ENCODE measurements around the gene METTL2A.
"Not testable (repeated sequence)": the region's sequence is repeated elsewhere in the genome, so short reads cannot be mapped to it uniquely, and the experiment has no call there.

Gene METTL2A

DNA sequence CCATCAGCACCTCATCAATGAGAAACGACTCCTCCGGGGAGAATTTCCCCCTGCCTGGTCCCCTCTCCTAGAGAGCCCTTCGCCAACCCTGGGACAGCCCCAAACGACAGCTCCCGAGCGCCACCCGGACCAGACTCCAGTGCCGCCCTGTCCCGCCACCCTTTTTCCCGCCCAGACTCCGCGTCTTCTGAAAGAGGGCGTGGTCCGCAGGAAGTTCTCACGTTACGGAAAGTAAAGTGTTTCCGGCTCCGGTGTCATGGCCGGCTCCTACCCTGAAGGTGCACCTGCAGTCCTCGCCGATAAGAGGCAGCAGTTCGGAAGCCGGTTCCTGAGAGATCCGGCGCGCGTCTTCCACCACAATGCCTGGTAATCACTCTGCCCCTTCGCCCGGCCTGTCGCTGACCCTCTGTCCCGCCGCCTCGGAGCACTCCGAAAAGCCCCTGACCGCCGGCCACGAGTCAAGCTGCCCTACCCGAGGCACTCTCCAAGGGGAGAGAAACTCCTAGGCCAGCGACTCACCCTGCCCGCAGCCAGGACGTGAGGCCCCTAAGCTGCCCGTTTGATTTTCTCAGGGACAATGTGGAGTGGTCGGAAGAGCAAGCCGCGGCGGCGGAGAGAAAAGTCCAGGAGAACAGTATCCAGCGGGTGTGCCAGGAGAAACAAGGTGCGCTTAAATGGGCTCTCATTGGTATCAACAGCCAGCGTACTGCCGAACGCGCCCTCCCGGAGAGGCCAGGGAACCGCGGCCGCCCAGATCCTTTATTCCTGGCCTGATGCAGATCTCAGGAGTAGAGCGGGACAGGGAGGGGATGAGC lies at the start of gene METTL2A:
Gene METTL2A, plus strand, starts transcription at position 251 of the 815 bp plus-strand sequence. Its CDS starts 6 bp downstream, at position 257.
- DNase-seq: peak; percentile 96

DNA sequence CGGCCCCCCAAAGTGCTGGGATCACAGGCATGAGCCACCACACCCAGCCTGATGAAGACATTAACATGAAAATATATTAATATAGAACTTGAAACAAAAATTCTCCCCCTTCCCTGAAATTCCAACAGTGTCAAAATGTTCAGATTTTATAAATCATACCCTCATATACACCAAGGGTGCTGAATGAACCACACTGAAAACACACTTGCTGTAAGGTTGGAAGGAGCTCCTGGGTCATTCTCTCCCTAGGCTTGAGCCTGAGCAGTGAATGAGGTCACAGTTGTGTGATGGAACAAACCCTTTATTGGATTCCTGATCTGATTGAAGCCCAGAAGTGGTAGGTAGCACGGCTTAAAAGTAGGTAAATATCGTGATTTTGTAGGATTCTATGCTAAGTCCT lies 43.4 kb upstream of the METTL2A start, which contains the start of gene EFCAB3:
Gene EFCAB3, plus strand, starts transcription at position 301 of the 400 bp plus-strand sequence. CDS start 2,427 bp downstream, outside the sequence.
- DNase-seq: no peak

DNA sequence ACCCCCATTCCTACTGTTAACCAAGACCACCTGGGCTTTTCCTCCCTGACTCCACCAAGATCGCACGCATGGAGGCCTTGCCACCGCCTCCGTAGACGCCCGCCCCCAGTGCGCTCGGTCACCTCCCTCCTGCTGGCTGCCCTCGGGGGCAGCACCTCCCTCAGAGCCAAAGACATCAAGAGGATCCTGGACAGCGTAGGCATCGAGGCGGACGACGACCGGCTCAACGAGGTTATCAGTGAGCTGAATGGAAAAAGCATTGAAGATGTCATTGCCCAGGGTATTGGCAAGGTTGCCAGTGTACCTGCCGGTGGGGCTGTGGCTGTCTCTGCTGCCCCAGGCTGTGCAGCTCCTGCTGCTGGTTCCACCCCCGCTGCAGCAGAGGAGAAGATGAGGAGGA lies 42.1 kb upstream of the METTL2A start:
- no peak for DNase-seq

DNA sequence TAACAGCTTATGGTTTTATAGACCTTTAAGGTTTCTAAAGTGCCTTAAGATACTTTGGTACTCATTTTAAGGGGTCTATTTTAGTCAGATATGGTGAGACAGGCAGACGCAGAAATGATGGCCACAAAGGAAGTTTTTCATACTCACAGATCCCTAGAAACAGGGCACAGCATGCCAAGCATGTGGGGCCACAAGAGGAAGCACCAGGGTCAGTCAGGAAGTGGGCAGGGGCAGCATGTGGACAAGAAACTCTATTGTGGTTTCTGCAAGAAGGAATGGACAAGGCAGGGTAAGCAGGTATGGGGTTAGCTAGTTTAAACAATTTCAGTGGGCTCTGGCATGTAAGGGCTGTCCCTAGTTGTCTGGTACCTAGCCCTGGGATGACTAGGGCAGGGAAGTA lies 34.8 kb upstream of the METTL2A start:
- no peak for DNase-seq

GRCh38 chr17:62392908-62393307 lies 30.8 kb upstream of the METTL2A start:
- DNase-seq: no peak

- DNase-seq: no peak
These were observed 24.8 kb upstream of the METTL2A start for GRCh38 chr17:62398891-62399290.

GRCh38 chr17:62405451-62405850 lies 18.2 kb upstream of the METTL2A start:
- no peak for DNase-seq

DNA sequence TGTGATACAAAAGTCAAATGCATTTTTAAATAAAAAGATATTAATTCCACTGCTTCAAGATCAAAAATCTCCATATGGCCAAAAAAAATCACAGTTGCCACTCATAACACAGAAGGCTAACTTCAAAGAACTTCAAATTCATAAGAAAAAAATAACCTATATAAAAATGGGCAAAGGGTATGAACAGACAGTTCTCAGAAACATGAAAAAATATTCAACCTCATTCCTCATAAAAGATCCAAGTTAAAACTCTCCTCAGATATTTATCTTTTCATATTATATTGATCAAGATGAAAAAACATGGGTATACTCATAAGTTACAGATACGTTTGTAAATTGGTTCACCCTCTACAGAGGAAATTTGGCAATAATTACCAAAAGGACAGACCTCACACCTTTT lies 10.6 kb upstream of the METTL2A start:
- DNase-seq: not testable (repeated sequence)

GRCh38 chr17:62426214-62426613 lies 2.5 kb downstream of the METTL2A start:
- DNase-seq: not testable (repeated sequence)

GRCh38 chr17:62435251-62435650 lies 11.6 kb downstream of the METTL2A start:
- DNase-seq: not testable (repeated sequence)

GRCh38 chr17:62441181-62441580 lies 17.5 kb downstream of the METTL2A start:
- DNase-seq: not testable (repeated sequence)

DNA sequence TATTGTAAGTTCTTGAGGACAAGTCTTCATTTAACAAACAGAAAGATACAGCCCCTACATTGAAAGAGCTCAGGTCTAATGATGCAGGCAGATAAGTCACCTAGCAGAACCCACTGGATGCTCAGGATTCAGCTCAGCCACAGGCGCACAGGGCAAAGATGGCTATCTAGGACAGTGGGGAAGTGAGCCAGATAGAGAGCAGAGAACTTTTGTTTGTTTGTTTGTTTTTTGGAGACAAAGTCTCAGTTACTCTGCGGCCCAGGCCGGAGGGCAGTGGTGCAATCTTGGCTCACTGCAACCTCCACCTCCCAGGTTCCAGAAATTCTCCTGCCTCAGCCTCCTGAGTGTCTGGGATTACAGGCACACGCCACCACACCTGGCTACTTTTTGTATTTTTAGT lies 20.4 kb downstream of the METTL2A start:
- no peak for DNase-seq

DNA sequence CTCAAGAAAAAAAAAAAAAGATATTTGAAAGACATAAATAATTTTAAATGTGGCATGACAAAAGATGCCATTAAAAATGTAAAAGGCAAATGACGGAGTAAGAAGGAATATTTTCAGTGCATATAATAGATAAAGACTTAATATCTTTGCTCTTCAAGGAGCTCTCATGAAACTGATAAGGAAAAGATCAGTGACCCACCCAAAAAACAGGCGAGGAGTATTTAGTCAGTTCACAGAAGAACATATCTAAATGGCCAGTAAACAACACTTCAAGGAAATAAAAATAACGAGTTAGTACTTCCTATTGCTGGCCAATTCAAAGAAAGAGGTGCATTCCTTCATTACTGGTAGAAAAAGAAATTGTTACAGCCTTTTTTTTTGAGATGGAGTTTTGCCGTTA lies 22.1 kb downstream of the METTL2A start:
- DNase-seq: not testable (repeated sequence)

DNA sequence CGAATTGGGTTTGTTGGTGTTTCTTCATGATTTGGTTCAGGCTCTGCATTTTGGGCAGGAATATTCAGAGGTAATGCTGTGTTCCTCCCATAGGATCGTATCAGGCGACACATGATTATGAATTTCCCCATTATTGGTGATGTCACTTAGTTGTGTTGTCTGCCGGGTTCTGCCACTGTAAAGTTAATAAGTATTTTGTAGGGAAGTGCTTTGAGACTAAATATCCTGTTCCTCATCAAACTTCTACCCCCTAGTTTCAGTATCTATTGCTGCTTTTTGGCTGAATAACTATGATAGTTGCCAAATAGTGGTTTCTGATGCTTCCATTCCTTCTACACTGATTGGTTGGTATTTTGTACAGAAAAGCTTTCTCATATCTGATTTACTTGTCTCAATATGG lies 28.5 kb downstream of the METTL2A start:
- DNase-seq: not testable (repeated sequence)

GRCh38 chr17:62453041-62453440 lies 29.3 kb downstream of the METTL2A start:
- DNase-seq: not testable (repeated sequence)

DNA sequence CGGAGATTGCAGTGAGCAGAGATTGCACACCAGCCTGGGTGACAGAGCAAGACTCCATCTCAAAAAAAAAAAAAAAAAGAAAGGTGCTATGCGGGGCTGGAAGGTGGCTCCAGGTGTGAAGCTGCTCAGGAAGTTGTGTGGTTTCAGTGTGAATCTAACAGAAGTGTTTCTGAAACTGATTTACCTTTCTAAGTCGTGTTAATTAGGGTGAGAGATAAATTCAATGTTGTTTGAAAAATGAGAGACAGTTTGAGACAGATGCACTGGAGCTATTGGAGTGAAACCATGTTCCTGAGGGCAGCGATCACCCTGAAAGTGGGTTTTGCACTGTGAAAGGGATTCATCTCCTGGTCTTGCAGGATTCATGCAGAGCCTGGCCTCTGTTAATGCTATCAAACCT lies 30.0 kb downstream of the METTL2A start:
- not testable (repeated sequence) for DNase-seq

DNA sequence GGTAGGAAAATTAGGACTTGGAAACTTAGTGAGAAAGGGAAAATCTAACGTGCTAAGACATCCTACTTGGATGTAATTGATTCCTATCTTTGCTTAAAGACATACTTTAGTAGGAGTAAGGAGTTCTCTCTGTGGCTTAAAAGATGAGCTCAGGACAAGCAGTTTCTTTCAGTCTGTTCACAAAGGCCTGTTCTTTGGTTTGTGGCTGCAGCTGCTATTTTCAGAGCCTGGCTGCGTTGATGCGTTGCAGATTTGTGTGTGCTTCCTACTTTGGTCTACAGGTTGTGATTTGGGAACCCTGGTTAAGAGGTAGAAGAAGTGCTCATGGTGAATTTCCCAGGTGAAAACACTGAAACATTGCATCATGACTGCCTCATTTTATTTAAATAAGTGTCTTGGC lies 30.4 kb downstream of the METTL2A start:
- DNase-seq: not testable (repeated sequence)

- no peak for DNase-seq
These were observed 32.3 kb downstream of the METTL2A start for GRCh38 chr17:62456016-62456415.

DNA sequence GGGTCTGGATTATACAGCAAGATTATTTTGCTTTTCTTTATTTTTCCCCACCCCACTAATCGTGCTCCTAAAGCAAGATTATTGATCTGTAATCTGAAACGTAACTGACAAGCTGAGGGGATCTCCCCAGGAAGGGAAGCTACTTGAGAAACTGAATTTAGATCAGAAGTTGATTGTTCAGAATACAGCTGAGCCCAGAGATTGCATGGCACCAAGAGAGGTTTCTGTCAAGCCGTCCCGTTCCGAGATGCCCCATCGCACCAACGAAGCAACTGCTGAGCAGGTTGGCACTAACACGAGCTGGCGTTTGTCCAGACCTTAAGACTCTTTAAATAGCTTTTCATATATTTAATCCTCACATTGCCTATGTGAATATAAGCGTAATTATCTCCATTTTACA lies 34.8 kb downstream of the METTL2A start:
- not testable (repeated sequence) for DNase-seq

GRCh38 chr17:62464422-62464821 lies 40.7 kb downstream of the METTL2A start:
- DNase-seq: not testable (repeated sequence)

GRCh38 chr17:62465271-62465670 lies 41.6 kb downstream of the METTL2A start:
- not testable (repeated sequence) for DNase-seq

- peak; percentile 73 for DNase-seq
These were observed 47.1 kb downstream of the METTL2A start for GRCh38 chr17:62470666-62471379.

DNA sequence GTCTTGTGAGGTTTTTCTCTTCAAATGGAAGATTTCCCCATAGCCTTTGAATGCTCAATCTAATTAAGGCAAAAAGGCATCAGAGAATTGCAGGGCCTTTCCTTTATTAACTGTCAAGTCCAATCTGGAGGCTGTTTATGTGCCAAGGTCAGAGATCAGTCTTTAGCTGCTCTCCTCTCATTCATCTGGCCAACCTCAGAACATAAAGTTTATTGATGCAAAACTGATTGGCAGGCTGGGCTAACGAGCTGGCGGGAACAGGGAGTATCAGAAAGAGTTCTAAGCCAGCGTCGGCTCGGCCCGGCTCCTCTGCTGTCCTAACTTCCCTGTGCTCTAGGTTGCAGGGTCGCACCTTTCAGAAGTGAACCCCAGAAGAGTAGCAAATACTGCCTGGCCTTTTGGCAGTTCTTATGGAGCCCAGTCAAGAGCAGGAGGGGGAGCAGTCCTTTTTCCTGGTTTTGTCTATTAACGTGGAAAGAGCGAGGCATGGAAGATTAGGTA lies 47.7 kb downstream of the METTL2A start:
- DNase-seq: not testable (repeated sequence)

Measured in T1000 (cell line).